K562 (cell line): ENCODE measurements around the gene ZCCHC3. TPM values are rescaled to one million over a fixed set of nuclear protein-coding genes. Genes with fewer than 3 reads are reported as not detected.

ENCODE experiments used
- ATAC-seq: fragments of 200-7000 bp; cut with Tn5 transposase; 3 replicates; pipeline ENCODE4 v1.9.1; 2020; ENCODE audit warnings: moderate library complexity
- BruUV-seq: library from RNA; stranded (reverse); fragments of 400-500 nt; replicated peaks from 2 replicates; lab custom pipeline; 2021; lab: Mats Ljungman, UMichigan
- CTCF ChIA-PET: fragments of 300-600 bp; formaldehyde crosslinking; extraction: SDS; loops from one replicate; lab custom pipeline; 2021; ENCODE audit warnings: low intra/inter-chr PET ratio; lab: Yijun Ruan, JAX
- POLR2A ChIA-PET: fragments of 300-600, 350-650 bp; sonication (Branson Sonifier 250); formaldehyde crosslinking; extraction: SDS; loops from one replicate; lab custom pipeline; 2021; ENCODE audit warnings: antibody characterized with exemption, inconsistent platforms; lab: Yijun Ruan, JAX
- DNase-seq, 4 experiments: peaks; one replicate each; pipeline versions ENCODE4 v3.0.0 to v3.0.0-alpha.2; 2011 to 2018; ENCODE audit warnings: low spot score in 3 of 4, mixed read lengths in 3 of 4; ENCODE audit errors: extremely low read depth in 1 of 4
- FAIRE-seq: peaks from 2 replicates; lab custom pipeline; 2011; peaks lifted over from hg19 to GRCh38; lab: Jason Lieb, UNC
- H2AFZ ChIP-seq: 2 replicates; pipeline ENCODE4 v1.6.0; 2011; ENCODE audit warnings: low read depth, low read length, control low read depth, inconsistent platforms
- H3K27ac ChIP-seq: fragments of 200-600 bp; 3 replicates; pipeline ENCODE4 v1.8.0; 2011; ENCODE audit warnings: low read depth, mild to moderate bottlenecking, control low read depth, inconsistent platforms, low read length, moderate library complexity, mixed read lengths; ENCODE audit errors: extremely low read depth
- H3K27me3 ChIP-seq, 2 experiments: fragments of 300-600 bp in 1 of 2; 2 replicates in 1 of 2; 3 replicates in 1 of 2; pipeline versions ENCODE4 v1.6.0 to v1.8.0; 2011; ENCODE audit warnings: inconsistent platforms in 2 of 2, low read length in 2 of 2, mild to moderate bottlenecking in 1 of 2, mixed read lengths in 1 of 2, moderate library complexity in 1 of 2; ENCODE audit not compliant: control insufficient read depth in 2 of 2, insufficient read depth in 2 of 2
- H3K36me3 ChIP-seq: fragments of 300-600 bp; 3 replicates; pipeline ENCODE4 v1.8.0; 2011; ENCODE audit warnings: mild to moderate bottlenecking, low read length, inconsistent platforms; ENCODE audit not compliant: control insufficient read depth, insufficient read depth
- H3K4me1 ChIP-seq, 2 experiments: fragments of 200-600 bp in 1 of 2; replicated peaks in 1 of 2; 2 replicates in 1 of 2; 3 replicates in 1 of 2; pipeline versions ENCODE4 v1.5.1 to v1.8.0; 2011; ENCODE audit warnings: inconsistent platforms in 2 of 2, low read length in 2 of 2, mild to moderate bottlenecking in 1 of 2, mixed read lengths in 1 of 2, moderate library complexity in 1 of 2; ENCODE audit not compliant: control insufficient read depth in 2 of 2, insufficient read depth in 2 of 2
- H3K4me2 ChIP-seq: 2 replicates; pipeline ENCODE4 v1.6.1; 2011; ENCODE audit warnings: low read length, control low read depth, inconsistent platforms, mixed read lengths; ENCODE audit not compliant: insufficient read depth
- H3K4me3 ChIP-seq: fragments of 200-600 bp; sonication (generic), shearing (Covaris generic); 2 replicates; pipeline ENCODE4 v1.5.1; 2016; ENCODE audit warnings: control low read depth, inconsistent platforms
- H3K79me2 ChIP-seq: fragments of 200-600 bp; 3 replicates; pipeline ENCODE4 v1.8.0; 2011; ENCODE audit warnings: low read length, inconsistent platforms; ENCODE audit not compliant: control insufficient read depth, insufficient read depth
- H3K9ac ChIP-seq, 2 experiments: 2 replicates each; pipeline versions ENCODE4 v1.6.0 to v1.6.1; 2011; ENCODE audit warnings: low read depth in 2 of 2, low read length in 2 of 2, control low read depth in 1 of 2, inconsistent platforms in 1 of 2, mild to moderate bottlenecking in 1 of 2, mixed read lengths in 1 of 2; ENCODE audit not compliant: insufficient read depth in 1 of 2
- H3K9me1 ChIP-seq: one replicate; pipeline ENCODE4 v1.6.0; 2011; ENCODE audit warnings: inconsistent platforms, mild to moderate bottlenecking, low read length, moderate library complexity; ENCODE audit not compliant: control insufficient read depth, insufficient read depth
- H3K9me3 ChIP-seq: replicated peaks from 2 replicates; pipeline ENCODE4 v1.5.1; 2011; ENCODE audit warnings: low read depth, low read length, inconsistent platforms; ENCODE audit not compliant: control insufficient read depth, insufficient read depth
- H4K20me1 ChIP-seq: replicated peaks from 2 replicates; pipeline ENCODE4 v1.6.1; 2011; ENCODE audit warnings: low read length, inconsistent platforms, mixed read lengths; ENCODE audit not compliant: control insufficient read depth, insufficient read depth
- ADNP ChIP-seq: fragments of 200-800 bp; sonication (Bioruptor generic); IDR thresholded peaks from 2 replicates; pipeline ENCODE4 v1.6.1; 2016; ENCODE audit warnings: missing genetic modification characterization, missing compliant biosample characterization
- BCOR ChIP-seq: fragments of 450-650 bp; IDR thresholded peaks from 2 replicates; pipeline ENCODE4 v1.6.1; 2016
- BHLHE40 ChIP-seq: IDR thresholded peaks from 2 replicates; pipeline ENCODE4 v1.6.1; 2011; ENCODE audit warnings: low read length, improper control_type of control experiment
- CBX1 ChIP-seq: sonication (generic); IDR thresholded peaks from 2 replicates; pipeline ENCODE4 v1.6.1; 2016; ENCODE audit warnings: antibody characterized with exemption, low read depth, mild to moderate bottlenecking
- ERF ChIP-seq: fragments of 450-650 bp; formaldehyde crosslinking; IDR thresholded peaks from 2 replicates; pipeline ENCODE4 v1.4.0; 2020; ENCODE audit warnings: mild to moderate bottlenecking, mixed read lengths
- ESRRA ChIP-seq: fragments of 450-650 bp; IDR thresholded peaks from 2 replicates; pipeline ENCODE4 v1.6.1; 2014; ENCODE audit warnings: low read depth, mild to moderate bottlenecking, moderate library complexity, borderline replicate concordance
- HDAC8 ChIP-seq: fragments of 450-650 bp; IDR thresholded peaks from 2 replicates; pipeline ENCODE4 v1.6.1; 2016; ENCODE audit warnings: mild to moderate bottlenecking, missing genetic modification characterization, moderate library complexity, missing compliant biosample characterization
- MGA ChIP-seq: fragments of 450-650 bp; IDR thresholded peaks from 2 replicates; pipeline ENCODE4 v1.6.1; 2016; ENCODE audit warnings: mild to moderate bottlenecking, moderate library complexity
- NFIC ChIP-seq: fragments of 450-650 bp; IDR thresholded peaks from 2 replicates; pipeline ENCODE4 v1.6.1; 2017; ENCODE audit warnings: mild to moderate bottlenecking, inconsistent platforms
- SMAD4 ChIP-seq: fragments of 250-450 bp; sonication (Bioruptor Pico); conservative IDR thresholded peaks from 2 replicates; pipeline ENCODE4 v1.8.0; 2021; ENCODE audit warnings: inconsistent platforms, mild to moderate bottlenecking, moderate library complexity
- SMARCA5 ChIP-seq: fragments of 450-650 bp; IDR thresholded peaks from 2 replicates; pipeline ENCODE4 v1.6.1; 2016
- TBP ChIP-seq: optimal IDR thresholded peaks from 2 replicates; pipeline ENCODE3; 2011; ENCODE audit warnings: low read depth, low read length, improper control_type of control experiment
- ZNF217 ChIP-seq: sonication (generic); formaldehyde crosslinking; IDR thresholded peaks from 2 replicates; pipeline ENCODE4 v1.8.0; 2022; ENCODE audit warnings: mild to moderate bottlenecking, missing genetic modification reagents
- WGBS: fragments of 100-300 bp; shearing (Covaris generic); methylation state at CpG from one replicate; pipeline ENCODE4 v1.1.6; 2016; ENCODE audit warnings: low coverage, mixed read lengths; ENCODE audit not compliant: insufficient coverage; ENCODE audit errors: missing lambda C conversion rate; 5-methylcytosine and 5-hydroxymethylcytosine counted together
- in situ Hi-C: fragments of 300-500 bp; cut with MboI; formaldehyde crosslinking; loops from 4 replicates; pipeline ENCODE4 v1.15.0; 2018; ENCODE audit warnings: inconsistent platforms, mixed read lengths
- intact Hi-C: fragments of 100-400 bp; cut with micrococcal nuclease; formaldehyde crosslinking; loops from 2 replicates; pipeline ENCODE4 v1.14.2; 2022
- polyA plus RNA-seq, 8 experiments: library from polyadenylated mRNA; depleted of rRNA in 4 of 8; stranded (reverse) in 5 of 8; unstranded in 3 of 8; fragments of >200 nt; fragmentation: Nextera tagmentation in 2 of 8; fragmentation: Illumina TruSeq in 1 of 8; extraction: Ambion mirVana in 2 of 8; extraction: Trizol in 1 of 8; gene quantifications; 2 replicates each; pipeline versions ENCODE4 v1.2.1 to v1.2.3, GENCODE V29; 2011 to 2014; ENCODE audit warnings: inconsistent platforms in 1 of 8, missing spikeins in 1 of 8
- total RNA-seq, 7 experiments: library from RNA; depleted of rRNA in 6 of 7; stranded (reverse); fragments of >200 nt in 6 of 7; fragmentation: Illumina TruSeq in 2 of 7; extraction: Trizol in 2 of 7; gene quantifications; 2 replicates each; pipeline versions ENCODE4 v1.2.1 to v1.2.3, GENCODE V29; 2011 to 2021; ENCODE audit warnings: low replicate concordance in 1 of 7

The ZCCHC3 gene
- total and polyA plus RNA-seq, 9 of the 15 experiments (the other 6 are each of a cell fraction or from before 2014, with no cell fraction given): 2.8 to 23.3 (median 16.5) TPM

- H3K9me1 ChIP-seq: no peaks in the 10 kb centered on the region
- no peaks in the 10 kb centered on the region for H3K27me3 ChIP-seq
- ChIA-PET POLR2A (interaction anchor here (1.9 kb wide), 1 partner anchor 8 kb away, joined by 5 read pairs; the partner anchor contains the start of gene ZCCHC3), CTCF (no interaction called here)
- peaks cover 5% of the 10 kb centered on the region; the same call in 1 of the 2 replicates for H3K9me3 ChIP-seq
- peak overlapping the region; percentile 96 for H2AFZ ChIP-seq
- H3K27ac ChIP-seq: peak overlapping the region; percentile 87
- peak overlapping the region; percentile 93 for H3K4me2 ChIP-seq
- no TSS peak for BruUV-seq
- H3K4me1 ChIP-seq: peaks cover 4 to 9% of the 10 kb centered on the region in 2 experiments; a peak in 3 of 5 replicates
- peak overlapping the region; percentile 84 to 96 for H3K9ac ChIP-seq
- peaks cover 8% of the 10 kb centered on the region; the same call in 2 of the 3 replicates for H3K36me3 ChIP-seq
- DNase-seq: no peak
- peaks cover 18% of the 10 kb centered on the region for H3K79me2 ChIP-seq
- H4K20me1 ChIP-seq: no peaks in the 10 kb centered on the region
- intact Hi-C loops: loop anchor here (2.0 kb wide), 1 partner anchor 41 kb away; no protein-coding TSS in a partner anchor
- no peak for FAIRE-seq
- peak overlapping the region; percentile 68 for H3K4me3 ChIP-seq
- peak; percentile 37 for ATAC-seq
- in situ Hi-C loops: no loop called here
- WGBS: 30% methylated on average over 2 of the region's 2 CpGs
- TF ChIP-seq BHLHE40: no peak
- peak; percentile 1 for TF ChIP-seq TBP
- TF ChIP-seq ERF: no peak
- TF ChIP-seq CBX1: 0 out of 2 replicates have a peak, but pooled peaks have one; percentile 25
- TF ChIP-seq ESRRA: peak; percentile 82
- TF ChIP-seq HDAC8 (tag): no peak
- peak; percentile 88 for TF ChIP-seq ADNP (tag)
- no peak for TF ChIP-seq SMAD4 (CRISPR knock-in tag)
- TF ChIP-seq NFIC: 0 out of 2 replicates have a peak, but pooled peaks have one; percentile 0
- TF ChIP-seq MGA: no peak
- TF ChIP-seq BCOR: peak; percentile 94
- TF ChIP-seq SMARCA5: 0 out of 2 replicates have a peak, but pooled peaks have one; percentile 19
- no peak for TF ChIP-seq ZNF217 (CRISPR knock-in tag)
These were observed 7.7 kb upstream of the ZCCHC3 start for GRCh38 chr20:289693-290083.
